PC-3 (cell line): ENCODE data around the gene CCDC83. TPM values are rescaled to one million over a fixed set of nuclear protein-coding genes. Genes with fewer than 3 reads are reported as not detected.
"Not testable (repeated sequence)": the region's sequence is repeated elsewhere in the genome, so short reads cannot be mapped to it uniquely, and the experiment has no call there.

Source experiments
- ATAC-seq: fragments of 200-7000 bp; cut with Tn5 transposase; 2 replicates; pipeline ENCODE4 v1.9.1; 2020; ENCODE audit warnings: mild to moderate bottlenecking, moderate library complexity
- BruUV-seq: library from RNA; stranded (reverse); fragments of 400-500 nt; replicated peaks from 2 replicates; lab custom pipeline; 2021; lab: Mats Ljungman, UMichigan
- CTCF ChIA-PET: fragments of 300-600 bp; sonication (Branson Sonifier 250); formaldehyde crosslinking; loops from one replicate; lab custom pipeline; 2022; ENCODE audit warnings: antibody characterized with exemption; lab: Charles Lee
- POLR2A ChIA-PET: fragments of 300-600 bp; sonication (Branson Sonifier 250); formaldehyde crosslinking; loops from one replicate; lab custom pipeline; 2022; ENCODE audit warnings: antibody characterized with exemption; ENCODE audit not compliant: unreplicated experiment; lab: Charles Lee
- DNase-seq: peaks from one replicate; pipeline ENCODE4 v3.0.0-alpha.2; 2015
- H2AFZ ChIP-seq: fragments of 300-600 bp; sonication (generic); 2 replicates; pipeline ENCODE4 v1.6.0; 2016; ENCODE audit warnings: antibody characterized with exemption, low read length
- H3F3A ChIP-seq: fragments of 300-600 bp; sonication (generic); one replicate; pipeline ENCODE4 v1.6.0; 2017; ENCODE audit warnings: antibody characterized with exemption, low read length, control low read depth, mild to moderate bottlenecking; ENCODE audit not compliant: unreplicated experiment
- H3K27ac ChIP-seq: fragments of 300-600 bp; sonication (generic); 2 replicates; pipeline ENCODE4 v1.5.1; 2016; ENCODE audit warnings: mild to moderate bottlenecking, low read length
- H3K27me3 ChIP-seq: fragments of 300-600 bp; sonication (generic); 2 replicates; pipeline ENCODE4 v1.6.1; 2016; ENCODE audit warnings: low read length, mixed read lengths
- H3K36me3 ChIP-seq: fragments of 300-600 bp; sonication (generic); 2 replicates; pipeline ENCODE4 v1.6.1; 2016; ENCODE audit warnings: low read depth, mixed run types, low read length, mixed read lengths
- H3K4me1 ChIP-seq: fragments of 300-600 bp; sonication (generic); 2 replicates; pipeline ENCODE4 v1.5.1; 2016; ENCODE audit warnings: low read length; ENCODE audit not compliant: insufficient read depth
- H3K4me2 ChIP-seq: fragments of 300-600 bp; sonication (generic); 2 replicates; pipeline ENCODE4 v1.6.0; 2016; ENCODE audit warnings: low read length
- H3K4me3 ChIP-seq: fragments of 300-600 bp; sonication (generic); 2 replicates; pipeline ENCODE4 v1.5.1; 2016; ENCODE audit warnings: mild to moderate bottlenecking, low read length, mixed read lengths
- H3K79me2 ChIP-seq: fragments of 300-600 bp; sonication (generic); 2 replicates; pipeline ENCODE4 v1.6.1; 2017; ENCODE audit warnings: low read length, mixed read lengths
- H3K9ac ChIP-seq: fragments of 300-600 bp; sonication (generic); 2 replicates; pipeline ENCODE4 v1.6.0; 2016; ENCODE audit warnings: mild to moderate bottlenecking, low read length
- H3K9me2 ChIP-seq: fragments of 300-600 bp; sonication (generic); replicated peaks from 2 replicates; pipeline ENCODE4 v1.6.1; 2016; ENCODE audit warnings: mixed run types, low read length, mixed read lengths
- H3K9me3 ChIP-seq: fragments of 300-600 bp; sonication (generic); 2 replicates; pipeline ENCODE4 v1.6.1; 2016; ENCODE audit warnings: low read length, mixed read lengths
- H4K20me1 ChIP-seq: fragments of 300-600 bp; sonication (generic); 2 replicates; pipeline ENCODE4 v1.6.1; 2016; ENCODE audit warnings: low read length, mixed read lengths
- EZH2 ChIP-seq: fragments of 300-600 bp; sonication (generic); IDR thresholded peaks from one replicate; pipeline ENCODE4 v1.6.1; 2017; ENCODE audit warnings: antibody characterized with exemption, mild to moderate bottlenecking, low read length; ENCODE audit not compliant: unreplicated experiment
- EZH2phosphoT487 ChIP-seq: fragments of 300-600 bp; sonication (generic); IDR thresholded peaks from 2 replicates; pipeline ENCODE4 v1.6.1; 2018; ENCODE audit warnings: mild to moderate bottlenecking, antibody characterized with exemption, low read length, borderline replicate concordance
- intact Hi-C: fragments of 100-400 bp; cut with micrococcal nuclease; formaldehyde crosslinking; loops from 2 replicates; pipeline ENCODE4 v1.9.0; 2023
- total RNA-seq: library from RNA; depleted of rRNA; stranded (reverse); fragments of >200 nt; gene quantifications from 2 replicates; pipeline ENCODE4 v1.2.3, GENCODE V29; 2014
- TF ChIP-seq, protein P1 (sequence below): fragments of 300-600 bp; sonication (generic); conservative IDR thresholded peaks from 2 replicates; pipeline ENCODE4 v1.5.1; 2017; ENCODE audit warnings: antibody characterized with exemption, low read depth, mild to moderate bottlenecking, low read length

CCDC83 gene
- total RNA-seq, 1 experiment from 2014 or later = 0.22 TPM

GRCh38 chr11:85847436-85847835 lies 7.7 kb upstream of the CCDC83 start:
- Histone ChIP-seq H3K27me3 (no peaks in the 10 kb centered on the region), H3K27ac (no peak overlapping the region), H3F3A (peaks cover 8% of the 10 kb centered on the region), H2AFZ (no peak overlapping the region), H3K4me1 (peaks cover 42% of the 10 kb centered on the region), H3K9me2 (no peaks in the 10 kb centered on the region), H3K4me2 (no peak overlapping the region), H3K9me3 (no peaks in the 10 kb centered on the region), H3K4me3 (no peak overlapping the region), H3K79me2 (peaks cover 23% of the 10 kb centered on the region), H3K36me3 (peaks cover 10% of the 10 kb centered on the region), H3K9ac (no peak overlapping the region), H4K20me1 (no peaks in the 10 kb centered on the region)
- intact Hi-C loops = loop anchor here (5.0 kb wide), 1 partner anchor 35 kb away; the partner anchor contains the start of gene SYTL2
- no peak for DNase-seq
- ChIA-PET POLR2A (no interaction called here), CTCF (interaction anchor here (0.7 to 0.9 kb wide), 2 partner anchors 38 to 1292 kb away, joined by 3 to 5 read pairs; no protein-coding TSS in a partner anchor)
- no peak for ATAC-seq
- BruUV-seq = no TSS peak
- TF ChIP-seq EZH2phosphoT487 = no peak
- TF ChIP-seq EZH2 = no peak
- TF ChIP-seq, protein P1, sequence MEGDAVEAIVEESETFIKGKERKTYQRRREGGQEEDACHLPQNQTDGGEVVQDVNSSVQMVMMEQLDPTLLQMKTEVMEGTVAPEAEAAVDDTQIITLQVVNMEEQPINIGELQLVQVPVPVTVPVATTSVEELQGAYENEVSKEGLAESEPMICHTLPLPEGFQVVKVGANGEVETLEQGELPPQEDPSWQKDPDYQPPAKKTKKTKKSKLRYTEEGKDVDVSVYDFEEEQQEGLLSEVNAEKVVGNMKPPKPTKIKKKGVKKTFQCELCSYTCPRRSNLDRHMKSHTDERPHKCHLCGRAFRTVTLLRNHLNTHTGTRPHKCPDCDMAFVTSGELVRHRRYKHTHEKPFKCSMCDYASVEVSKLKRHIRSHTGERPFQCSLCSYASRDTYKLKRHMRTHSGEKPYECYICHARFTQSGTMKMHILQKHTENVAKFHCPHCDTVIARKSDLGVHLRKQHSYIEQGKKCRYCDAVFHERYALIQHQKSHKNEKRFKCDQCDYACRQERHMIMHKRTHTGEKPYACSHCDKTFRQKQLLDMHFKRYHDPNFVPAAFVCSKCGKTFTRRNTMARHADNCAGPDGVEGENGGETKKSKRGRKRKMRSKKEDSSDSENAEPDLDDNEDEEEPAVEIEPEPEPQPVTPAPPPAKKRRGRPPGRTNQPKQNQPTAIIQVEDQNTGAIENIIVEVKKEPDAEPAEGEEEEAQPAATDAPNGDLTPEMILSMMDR = no peak

- intact Hi-C loops = loop anchor here (5.0 kb wide), 1 partner anchor 36 kb away; the partner anchor contains the start of gene SYTL2
- Histone ChIP-seq H3K27ac (peak overlapping the region; percentile 31), H3K79me2 (peaks cover 29% of the 10 kb centered on the region), H2AFZ (no peak overlapping the region), H3K36me3 (peaks cover 10% of the 10 kb centered on the region), H4K20me1 (no peaks in the 10 kb centered on the region), H3K4me1 (peaks cover 42% of the 10 kb centered on the region), H3K9ac (no peak overlapping the region), H3K27me3 (no peaks in the 10 kb centered on the region), H3K4me2 (peak overlapping the region; percentile 48), H3K4me3 (0 out of 2 replicates have a peak overlapping the region, but pooled peaks have one; percentile 2), H3K9me3 (no peaks in the 10 kb centered on the region), H3F3A (peaks cover 8% of the 10 kb centered on the region), H3K9me2 (no peaks in the 10 kb centered on the region)
- TF ChIP-seq, protein P1 = no peak
- TF ChIP-seq EZH2 (no peak), EZH2phosphoT487 (no peak)
- ChIA-PET POLR2A (interaction anchor here (0.5 kb wide), 1 partner anchor 8 kb away, joined by 3 read pairs; no protein-coding TSS in a partner anchor), CTCF (interaction anchor here (0.6 to 0.9 kb wide), 2 partner anchors 17 to 38 kb away, joined by 3 to 4 read pairs; no protein-coding TSS in a partner anchor)
- ATAC-seq (peak; percentile 31; the same call in 1 of the 2 replicates), DNase-seq (peak; percentile 59)
- BruUV-seq = no TSS peak
Measured at GRCh38 chr11:85848006-85848405, 7.2 kb upstream of the CCDC83 start.

GRCh38 chr11:85848556-85848955 lies 6.6 kb upstream of the CCDC83 start:
- no peaks in the 10 kb centered on the region for H3K9me2 ChIP-seq
- DNase-seq = peak; percentile 54
- no peak overlapping the region for H2AFZ ChIP-seq
- H3K27ac ChIP-seq = peak overlapping the region; percentile 31
- no peaks in the 10 kb centered on the region for H3K9me3 ChIP-seq
- H3F3A ChIP-seq = peaks cover 8% of the 10 kb centered on the region
- H3K4me1 ChIP-seq = peaks cover 42% of the 10 kb centered on the region
- intact Hi-C loops = loop anchor here (5.0 kb wide), 1 partner anchor 36 kb away; the partner anchor contains the start of gene SYTL2
- H3K4me3 ChIP-seq = 0 out of 2 replicates have a peak overlapping the region, but pooled peaks have one; percentile 2
- ATAC-seq = no peak
- H3K79me2 ChIP-seq = peaks cover 31% of the 10 kb centered on the region
- ChIA-PET POLR2A (interaction anchor here (0.5 kb wide), 1 partner anchor 9 kb away, joined by 3 read pairs; no protein-coding TSS in a partner anchor), CTCF (interaction anchor here (0.6 kb wide), 1 partner anchor 18 kb away, joined by 4 read pairs; no protein-coding TSS in a partner anchor)
- no peaks in the 10 kb centered on the region for H4K20me1 ChIP-seq
- no peak overlapping the region for H3K9ac ChIP-seq
- TF ChIP-seq EZH2phosphoT487 = no peak
- TF ChIP-seq, protein P1 = no peak
- no peak for TF ChIP-seq EZH2
- BruUV-seq = no TSS peak
- H3K4me2 ChIP-seq = peak overlapping the region; percentile 48
- H3K36me3 ChIP-seq = peaks cover 10% of the 10 kb centered on the region
- no peaks in the 10 kb centered on the region for H3K27me3 ChIP-seq

GRCh38 chr11:85852754-85853153 lies 2.4 kb upstream of the CCDC83 start:
- H2AFZ ChIP-seq, H3K27me3 ChIP-seq, H3F3A ChIP-seq, CTCF ChIA-PET, DNase-seq, H3K9me3 ChIP-seq, H3K4me2 ChIP-seq, H3K9ac ChIP-seq, H3K4me3 ChIP-seq, H4K20me1 ChIP-seq, BruUV-seq, ATAC-seq, H3K9me2 ChIP-seq: not testable (repeated sequence)
- H3K36me3 ChIP-seq = peaks cover 10% of the 10 kb centered on the region
- H3K4me1 ChIP-seq = peaks cover 30% of the 10 kb centered on the region
- POLR2A ChIA-PET = interaction anchor here (0.8 kb wide), 1 partner anchor 93 kb away, joined by 3 read pairs; no protein-coding TSS in a partner anchor
- intact Hi-C loops = loop anchor here (10.0 kb wide), 1 partner anchor 342 kb away; no protein-coding TSS in a partner anchor
- H3K79me2 ChIP-seq = peaks cover 32% of the 10 kb centered on the region
- peak overlapping the region; percentile 20; the same call in 1 of the 2 replicates for H3K27ac ChIP-seq
